WTC11 (cell line): ENCODE results near the gene SCN3A. TPM values are rescaled to one million over a fixed set of nuclear protein-coding genes. Genes with fewer than 3 reads are reported as not detected.

Experiments used
- ATAC-seq: fragments of 200-7000 bp; cut with Tn5 transposase; 2 replicates; pipeline ENCODE4 v1.10.0; 2021; ENCODE audit warnings: mild to moderate bottlenecking, moderate library complexity
- CTCF ChIA-PET: fragments of 300-600 bp; sonication (Branson Sonifier 250); formaldehyde crosslinking; loops from one replicate; lab custom pipeline; 2021; ENCODE audit warnings: antibody characterized with exemption; lab: Charles Lee
- POLR2A ChIA-PET: fragments of 350-600 bp; sonication (Branson Sonifier 250); formaldehyde crosslinking; loops from one replicate; lab custom pipeline; 2021; ENCODE audit warnings: antibody characterized with exemption; lab: Charles Lee
- DNase-seq: peaks from one replicate; pipeline ENCODE4 v3.0.0; 2021; ENCODE audit warnings: low spot score
- H3K27ac Mint-ChIP-seq: 2 replicates; pipeline ENCODE4 v1.8.0; 2021; ENCODE audit warnings: mixed read lengths
- H3K27me3 Mint-ChIP-seq: 2 replicates; pipeline ENCODE4 v1.8.0; 2021; ENCODE audit warnings: low read depth, mild to moderate bottlenecking, moderate library complexity, mixed read lengths
- H3K36me3 Mint-ChIP-seq: 2 replicates; pipeline ENCODE4 v1.8.0; 2021; ENCODE audit warnings: mixed read lengths
- H3K4me1 Mint-ChIP-seq: 2 replicates; pipeline ENCODE4 v1.8.0; 2022; ENCODE audit warnings: mixed read lengths
- H3K4me3 Mint-ChIP-seq: 2 replicates; pipeline ENCODE4 v1.8.0; 2021; ENCODE audit warnings: mild to moderate bottlenecking, moderate library complexity, mixed read lengths
- H3K9me3 Mint-ChIP-seq: 2 replicates; pipeline ENCODE4 v1.8.0; 2021; ENCODE audit warnings: mixed read lengths
- ATF1 ChIP-seq: sonication (generic); formaldehyde crosslinking; IDR thresholded peaks from 2 replicates; pipeline ENCODE4 v1.8.1; 2023; ENCODE audit warnings: mild to moderate bottlenecking, moderate library complexity, missing genetic modification reagents
- FOXJ3 ChIP-seq: sonication (generic); formaldehyde crosslinking; IDR thresholded peaks from 2 replicates; pipeline ENCODE4 v1.9.0; 2021; ENCODE audit warnings: missing genetic modification reagents, mild to moderate bottlenecking, borderline replicate concordance
- GTF2I ChIP-seq: fragments of 250-450 bp; sonication (Bioruptor Pico); conservative IDR thresholded peaks from 2 replicates; pipeline ENCODE4 v1.4.0; 2021; ENCODE audit warnings: mild to moderate bottlenecking
- MXD4 ChIP-seq: fragments of 250-450 bp; sonication (Bioruptor Pico); IDR thresholded peaks from 2 replicates; pipeline ENCODE4 v1.8.0; 2021; ENCODE audit warnings: mild to moderate bottlenecking, moderate library complexity, borderline replicate concordance
- MYBL2 ChIP-seq: sonication (generic); formaldehyde crosslinking; IDR thresholded peaks from 2 replicates; pipeline ENCODE4 v1.8.1; 2023; ENCODE audit warnings: mild to moderate bottlenecking, moderate library complexity, missing genetic modification reagents
- NFATC4 ChIP-seq: fragments of 250-450 bp; sonication (Bioruptor Pico); IDR thresholded peaks from 2 replicates; pipeline ENCODE4 v1.9.0; 2021; ENCODE audit warnings: mild to moderate bottlenecking
- TCF7 ChIP-seq: sonication (generic); formaldehyde crosslinking; IDR thresholded peaks from 2 replicates; pipeline ENCODE4 v1.8.0; 2022; ENCODE audit warnings: mild to moderate bottlenecking, low read depth, missing genetic modification reagents, moderate library complexity
- TEAD4 ChIP-seq: sonication (generic); formaldehyde crosslinking; IDR thresholded peaks from 2 replicates; pipeline ENCODE4 v1.8.0; 2022; ENCODE audit warnings: mild to moderate bottlenecking, missing genetic modification reagents
- ZNF138 ChIP-seq: sonication (generic); formaldehyde crosslinking; conservative IDR thresholded peaks from 2 replicates; pipeline ENCODE4 v1.8.1; 2022; ENCODE audit warnings: mild to moderate bottlenecking, moderate library complexity, missing genetic modification reagents
- ZNF396 ChIP-seq: fragments of 250-450 bp; sonication (Bioruptor Pico); IDR thresholded peaks from 2 replicates; pipeline ENCODE4 v1.8.0; 2021; ENCODE audit warnings: mild to moderate bottlenecking, moderate library complexity, borderline replicate concordance
- total RNA-seq: library from RNA; stranded (reverse); gene quantifications from 3 replicates; pipeline ENCODE4 v1.2.3, GENCODE V29; 2021
- TF ChIP-seq, protein P1 (sequence below): sonication (generic); formaldehyde crosslinking; IDR thresholded peaks from 2 replicates; pipeline ENCODE4 v1.8.1; 2023; ENCODE audit warnings: mild to moderate bottlenecking, missing genetic modification reagents, moderate library complexity
- TF ChIP-seq, protein P2 (sequence below): sonication (generic); formaldehyde crosslinking; IDR thresholded peaks from 2 replicates; pipeline ENCODE4 v1.8.0; 2023; ENCODE audit warnings: missing genetic modification reagents, mild to moderate bottlenecking, borderline replicate concordance
- TF ChIP-seq, protein P3 (sequence below): sonication (generic); formaldehyde crosslinking; IDR thresholded peaks from 2 replicates; pipeline ENCODE4 v1.8.0; 2022; ENCODE audit warnings: missing genetic modification reagents
- TF ChIP-seq, protein P4 (sequence below): sonication (generic); formaldehyde crosslinking; IDR thresholded peaks from 2 replicates; pipeline ENCODE4 v1.8.1; 2023; ENCODE audit warnings: mild to moderate bottlenecking, missing genetic modification reagents, borderline replicate concordance
- TF ChIP-seq, protein P5 (sequence below): fragments of 200-600 bp; IDR thresholded peaks from 2 replicates; pipeline ENCODE4 v1.8.0; 2022; ENCODE audit warnings: antibody characterized with exemption
- TF ChIP-seq, protein P6 (sequence below): sonication (generic); formaldehyde crosslinking; IDR thresholded peaks from 2 replicates; pipeline ENCODE4 v1.8.1; 2023; ENCODE audit warnings: mild to moderate bottlenecking, missing genetic modification reagents, moderate library complexity

SCN3A gene
- total RNA-seq, 1 experiment from 2014 or later = 0.04 TPM

DNA sequence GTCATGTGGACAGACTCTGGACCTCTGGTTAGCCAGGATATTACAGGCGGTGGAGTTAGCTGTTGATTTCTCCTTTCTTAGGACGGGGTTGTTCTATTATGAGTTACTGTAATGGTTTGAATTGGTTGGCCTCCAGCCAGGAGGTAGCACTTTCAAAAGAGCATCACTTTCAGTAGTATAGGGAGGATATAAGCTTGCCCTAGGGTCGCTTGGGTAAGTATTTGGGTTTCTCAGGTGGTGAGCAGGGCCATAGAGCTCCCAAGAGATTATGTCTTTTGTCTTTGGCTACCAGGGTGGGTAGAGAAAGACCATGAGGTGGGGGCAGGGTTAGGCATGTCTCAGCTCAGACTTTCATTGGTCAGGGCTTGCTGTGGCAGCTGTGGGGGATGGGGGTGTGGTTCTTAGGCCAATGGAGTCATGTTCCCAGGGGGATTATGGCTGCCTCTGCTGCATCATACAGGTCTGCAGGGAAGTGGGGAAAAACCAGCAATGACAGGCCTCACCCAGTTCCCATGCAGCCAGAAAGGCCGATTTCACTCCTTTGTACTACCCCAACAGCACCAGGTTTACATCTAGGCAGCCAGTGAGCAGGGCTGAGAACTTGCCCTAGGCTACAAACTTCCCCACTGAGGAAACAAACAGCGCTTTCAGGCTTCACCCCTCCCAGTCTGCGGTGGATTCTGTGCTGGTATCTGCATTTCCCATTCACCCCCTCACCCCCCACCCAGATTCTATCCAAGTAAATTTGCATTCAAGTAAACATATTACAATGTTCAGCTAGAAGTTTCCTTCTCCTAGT lies 159.1 kb downstream of the SCN3A start:
- Mint-ChIP-seq H3K36me3 (no peaks in the 10 kb centered on the region), H3K4me3 (no peak overlapping the region), H3K27me3 (no peaks in the 10 kb centered on the region), H3K4me1 (peaks cover 14% of the 10 kb centered on the region), H3K9me3 (peaks cover 9% of the 10 kb centered on the region), H3K27ac (peak overlapping the region; percentile 45; the same call in 1 of the 2 replicates)
- POLR2A ChIA-PET = no interaction called here
- ATAC-seq = peak; percentile 84
- CTCF ChIA-PET = interaction anchor here (0.6 kb wide), 1 partner anchor 394 kb away, joined by 3 read pairs; no protein-coding TSS in a partner anchor
- peak; percentile 20 for DNase-seq
- TF ChIP-seq FOXJ3 (CRISPR knock-in tag) (no peak), NFATC4 (no peak), ZNF138 (CRISPR knock-in tag) (no peak), ZNF396 (CRISPR knock-in tag) (no peak), TEAD4 (CRISPR knock-in tag) (no peak), MYBL2 (CRISPR knock-in tag) (no peak), GTF2I (CRISPR knock-in tag) (no peak), ATF1 (CRISPR knock-in tag) (no peak), MXD4 (CRISPR knock-in tag) (no peak), TCF7 (CRISPR knock-in tag) (no peak)
- TF ChIP-seq, protein P1, sequence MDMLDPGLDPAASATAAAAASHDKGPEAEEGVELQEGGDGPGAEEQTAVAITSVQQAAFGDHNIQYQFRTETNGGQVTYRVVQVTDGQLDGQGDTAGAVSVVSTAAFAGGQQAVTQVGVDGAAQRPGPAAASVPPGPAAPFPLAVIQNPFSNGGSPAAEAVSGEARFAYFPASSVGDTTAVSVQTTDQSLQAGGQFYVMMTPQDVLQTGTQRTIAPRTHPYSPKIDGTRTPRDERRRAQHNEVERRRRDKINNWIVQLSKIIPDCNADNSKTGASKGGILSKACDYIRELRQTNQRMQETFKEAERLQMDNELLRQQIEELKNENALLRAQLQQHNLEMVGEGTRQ (CRISPR knock-in tag) = no peak
- TF ChIP-seq, protein P2, sequence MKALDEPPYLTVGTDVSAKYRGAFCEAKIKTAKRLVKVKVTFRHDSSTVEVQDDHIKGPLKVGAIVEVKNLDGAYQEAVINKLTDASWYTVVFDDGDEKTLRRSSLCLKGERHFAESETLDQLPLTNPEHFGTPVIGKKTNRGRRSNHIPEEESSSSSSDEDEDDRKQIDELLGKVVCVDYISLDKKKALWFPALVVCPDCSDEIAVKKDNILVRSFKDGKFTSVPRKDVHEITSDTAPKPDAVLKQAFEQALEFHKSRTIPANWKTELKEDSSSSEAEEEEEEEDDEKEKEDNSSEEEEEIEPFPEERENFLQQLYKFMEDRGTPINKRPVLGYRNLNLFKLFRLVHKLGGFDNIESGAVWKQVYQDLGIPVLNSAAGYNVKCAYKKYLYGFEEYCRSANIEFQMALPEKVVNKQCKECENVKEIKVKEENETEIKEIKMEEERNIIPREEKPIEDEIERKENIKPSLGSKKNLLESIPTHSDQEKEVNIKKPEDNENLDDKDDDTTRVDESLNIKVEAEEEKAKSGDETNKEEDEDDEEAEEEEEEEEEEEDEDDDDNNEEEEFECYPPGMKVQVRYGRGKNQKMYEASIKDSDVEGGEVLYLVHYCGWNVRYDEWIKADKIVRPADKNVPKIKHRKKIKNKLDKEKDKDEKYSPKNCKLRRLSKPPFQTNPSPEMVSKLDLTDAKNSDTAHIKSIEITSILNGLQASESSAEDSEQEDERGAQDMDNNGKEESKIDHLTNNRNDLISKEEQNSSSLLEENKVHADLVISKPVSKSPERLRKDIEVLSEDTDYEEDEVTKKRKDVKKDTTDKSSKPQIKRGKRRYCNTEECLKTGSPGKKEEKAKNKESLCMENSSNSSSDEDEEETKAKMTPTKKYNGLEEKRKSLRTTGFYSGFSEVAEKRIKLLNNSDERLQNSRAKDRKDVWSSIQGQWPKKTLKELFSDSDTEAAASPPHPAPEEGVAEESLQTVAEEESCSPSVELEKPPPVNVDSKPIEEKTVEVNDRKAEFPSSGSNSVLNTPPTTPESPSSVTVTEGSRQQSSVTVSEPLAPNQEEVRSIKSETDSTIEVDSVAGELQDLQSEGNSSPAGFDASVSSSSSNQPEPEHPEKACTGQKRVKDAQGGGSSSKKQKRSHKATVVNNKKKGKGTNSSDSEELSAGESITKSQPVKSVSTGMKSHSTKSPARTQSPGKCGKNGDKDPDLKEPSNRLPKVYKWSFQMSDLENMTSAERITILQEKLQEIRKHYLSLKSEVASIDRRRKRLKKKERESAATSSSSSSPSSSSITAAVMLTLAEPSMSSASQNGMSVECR = no peak
- TF ChIP-seq, protein P3, sequence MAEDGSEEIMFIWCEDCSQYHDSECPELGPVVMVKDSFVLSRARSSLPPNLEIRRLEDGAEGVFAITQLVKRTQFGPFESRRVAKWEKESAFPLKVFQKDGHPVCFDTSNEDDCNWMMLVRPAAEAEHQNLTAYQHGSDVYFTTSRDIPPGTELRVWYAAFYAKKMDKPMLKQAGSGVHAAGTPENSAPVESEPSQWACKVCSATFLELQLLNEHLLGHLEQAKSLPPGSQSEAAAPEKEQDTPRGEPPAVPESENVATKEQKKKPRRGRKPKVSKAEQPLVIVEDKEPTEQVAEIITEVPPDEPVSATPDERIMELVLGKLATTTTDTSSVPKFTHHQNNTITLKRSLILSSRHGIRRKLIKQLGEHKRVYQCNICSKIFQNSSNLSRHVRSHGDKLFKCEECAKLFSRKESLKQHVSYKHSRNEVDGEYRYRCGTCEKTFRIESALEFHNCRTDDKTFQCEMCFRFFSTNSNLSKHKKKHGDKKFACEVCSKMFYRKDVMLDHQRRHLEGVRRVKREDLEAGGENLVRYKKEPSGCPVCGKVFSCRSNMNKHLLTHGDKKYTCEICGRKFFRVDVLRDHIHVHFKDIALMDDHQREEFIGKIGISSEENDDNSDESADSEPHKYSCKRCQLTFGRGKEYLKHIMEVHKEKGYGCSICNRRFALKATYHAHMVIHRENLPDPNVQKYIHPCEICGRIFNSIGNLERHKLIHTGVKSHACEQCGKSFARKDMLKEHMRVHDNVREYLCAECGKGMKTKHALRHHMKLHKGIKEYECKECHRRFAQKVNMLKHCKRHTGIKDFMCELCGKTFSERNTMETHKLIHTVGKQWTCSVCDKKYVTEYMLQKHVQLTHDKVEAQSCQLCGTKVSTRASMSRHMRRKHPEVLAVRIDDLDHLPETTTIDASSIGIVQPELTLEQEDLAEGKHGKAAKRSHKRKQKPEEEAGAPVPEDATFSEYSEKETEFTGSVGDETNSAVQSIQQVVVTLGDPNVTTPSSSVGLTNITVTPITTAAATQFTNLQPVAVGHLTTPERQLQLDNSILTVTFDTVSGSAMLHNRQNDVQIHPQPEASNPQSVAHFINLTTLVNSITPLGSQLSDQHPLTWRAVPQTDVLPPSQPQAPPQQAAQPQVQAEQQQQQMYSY (CRISPR knock-in tag) = no peak
- TF ChIP-seq, protein P4, sequence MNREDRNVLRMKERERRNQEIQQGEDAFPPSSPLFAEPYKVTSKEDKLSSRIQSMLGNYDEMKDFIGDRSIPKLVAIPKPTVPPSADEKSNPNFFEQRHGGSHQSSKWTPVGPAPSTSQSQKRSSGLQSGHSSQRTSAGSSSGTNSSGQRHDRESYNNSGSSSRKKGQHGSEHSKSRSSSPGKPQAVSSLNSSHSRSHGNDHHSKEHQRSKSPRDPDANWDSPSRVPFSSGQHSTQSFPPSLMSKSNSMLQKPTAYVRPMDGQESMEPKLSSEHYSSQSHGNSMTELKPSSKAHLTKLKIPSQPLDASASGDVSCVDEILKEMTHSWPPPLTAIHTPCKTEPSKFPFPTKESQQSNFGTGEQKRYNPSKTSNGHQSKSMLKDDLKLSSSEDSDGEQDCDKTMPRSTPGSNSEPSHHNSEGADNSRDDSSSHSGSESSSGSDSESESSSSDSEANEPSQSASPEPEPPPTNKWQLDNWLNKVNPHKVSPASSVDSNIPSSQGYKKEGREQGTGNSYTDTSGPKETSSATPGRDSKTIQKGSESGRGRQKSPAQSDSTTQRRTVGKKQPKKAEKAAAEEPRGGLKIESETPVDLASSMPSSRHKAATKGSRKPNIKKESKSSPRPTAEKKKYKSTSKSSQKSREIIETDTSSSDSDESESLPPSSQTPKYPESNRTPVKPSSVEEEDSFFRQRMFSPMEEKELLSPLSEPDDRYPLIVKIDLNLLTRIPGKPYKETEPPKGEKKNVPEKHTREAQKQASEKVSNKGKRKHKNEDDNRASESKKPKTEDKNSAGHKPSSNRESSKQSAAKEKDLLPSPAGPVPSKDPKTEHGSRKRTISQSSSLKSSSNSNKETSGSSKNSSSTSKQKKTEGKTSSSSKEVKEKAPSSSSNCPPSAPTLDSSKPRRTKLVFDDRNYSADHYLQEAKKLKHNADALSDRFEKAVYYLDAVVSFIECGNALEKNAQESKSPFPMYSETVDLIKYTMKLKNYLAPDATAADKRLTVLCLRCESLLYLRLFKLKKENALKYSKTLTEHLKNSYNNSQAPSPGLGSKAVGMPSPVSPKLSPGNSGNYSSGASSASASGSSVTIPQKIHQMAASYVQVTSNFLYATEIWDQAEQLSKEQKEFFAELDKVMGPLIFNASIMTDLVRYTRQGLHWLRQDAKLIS (CRISPR knock-in tag) = no peak
- TF ChIP-seq, protein P5, sequence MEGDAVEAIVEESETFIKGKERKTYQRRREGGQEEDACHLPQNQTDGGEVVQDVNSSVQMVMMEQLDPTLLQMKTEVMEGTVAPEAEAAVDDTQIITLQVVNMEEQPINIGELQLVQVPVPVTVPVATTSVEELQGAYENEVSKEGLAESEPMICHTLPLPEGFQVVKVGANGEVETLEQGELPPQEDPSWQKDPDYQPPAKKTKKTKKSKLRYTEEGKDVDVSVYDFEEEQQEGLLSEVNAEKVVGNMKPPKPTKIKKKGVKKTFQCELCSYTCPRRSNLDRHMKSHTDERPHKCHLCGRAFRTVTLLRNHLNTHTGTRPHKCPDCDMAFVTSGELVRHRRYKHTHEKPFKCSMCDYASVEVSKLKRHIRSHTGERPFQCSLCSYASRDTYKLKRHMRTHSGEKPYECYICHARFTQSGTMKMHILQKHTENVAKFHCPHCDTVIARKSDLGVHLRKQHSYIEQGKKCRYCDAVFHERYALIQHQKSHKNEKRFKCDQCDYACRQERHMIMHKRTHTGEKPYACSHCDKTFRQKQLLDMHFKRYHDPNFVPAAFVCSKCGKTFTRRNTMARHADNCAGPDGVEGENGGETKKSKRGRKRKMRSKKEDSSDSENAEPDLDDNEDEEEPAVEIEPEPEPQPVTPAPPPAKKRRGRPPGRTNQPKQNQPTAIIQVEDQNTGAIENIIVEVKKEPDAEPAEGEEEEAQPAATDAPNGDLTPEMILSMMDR = no peak
- TF ChIP-seq, protein P6, sequence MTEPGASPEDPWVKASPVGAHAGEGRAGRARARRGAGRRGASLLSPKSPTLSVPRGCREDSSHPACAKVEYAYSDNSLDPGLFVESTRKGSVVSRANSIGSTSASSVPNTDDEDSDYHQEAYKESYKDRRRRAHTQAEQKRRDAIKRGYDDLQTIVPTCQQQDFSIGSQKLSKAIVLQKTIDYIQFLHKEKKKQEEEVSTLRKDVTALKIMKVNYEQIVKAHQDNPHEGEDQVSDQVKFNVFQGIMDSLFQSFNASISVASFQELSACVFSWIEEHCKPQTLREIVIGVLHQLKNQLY (CRISPR knock-in tag) = no peak
